ENCODE results near the gene KLRF1.
"Not testable (repeated sequence)": the region's sequence is repeated elsewhere in the genome, so short reads cannot be mapped to it uniquely, and the experiment has no call there.

The KLRF1 gene

GRCh38 chr12:9872162-9872561, 44.9 kb downstream of the KLRF1 start:
- DNase-seq = no peak

DNA sequence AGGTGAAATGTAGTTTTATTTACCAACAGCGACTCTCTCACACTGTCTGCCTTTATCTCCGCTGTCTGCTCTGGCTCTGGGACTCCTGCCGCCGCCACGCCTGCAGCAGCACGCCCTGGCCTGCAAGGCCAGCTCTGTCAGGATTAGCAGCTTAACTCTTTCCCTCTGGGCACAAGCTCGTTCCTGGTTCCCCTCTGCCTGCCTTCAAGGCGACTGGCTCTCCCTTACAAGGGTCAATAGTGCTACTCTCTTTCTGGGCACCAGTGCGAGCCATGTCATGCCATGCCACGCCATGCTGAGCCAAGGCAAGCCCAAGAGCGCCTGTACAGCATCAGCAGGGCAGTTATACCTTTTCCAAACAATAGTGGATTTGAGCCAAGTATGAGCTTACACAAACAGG, 45.5 kb downstream of the KLRF1 start:
- DNase-seq = no peak

DNA sequence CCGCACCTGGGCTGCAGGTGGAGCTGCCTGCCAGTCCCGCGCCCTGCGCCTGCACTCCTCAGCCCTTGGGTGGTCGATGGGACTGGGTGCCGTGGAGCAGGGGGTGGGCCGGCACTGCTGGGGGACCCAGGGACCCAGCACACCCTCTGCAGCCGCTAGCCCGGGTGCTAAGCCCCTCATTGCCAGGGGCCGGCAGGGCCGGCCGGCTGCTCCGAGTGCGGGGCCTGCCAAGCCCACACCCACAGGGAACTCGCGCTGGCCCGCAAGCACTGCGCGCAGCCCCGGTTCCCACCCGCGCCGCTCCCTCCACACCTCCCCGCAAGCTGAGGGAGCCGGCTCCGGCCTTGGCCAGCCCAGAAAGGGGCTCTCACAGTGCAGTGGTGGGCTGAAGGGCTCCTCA, 48.8 kb downstream of the KLRF1 start:
- DNase-seq = not testable (repeated sequence)

GRCh38 chr12:9880532-9881078, 53.3 kb downstream of the KLRF1 start:
- no peak for DNase-seq

- DNase-seq = no peak
These were observed 54.0 kb downstream of the KLRF1 start, which contains the start of gene KLRF2 for GRCh38 chr12:9881246-9881645. TSS of gene KLRF2 (plus strand) at chr12:9881489. CDS start at chr12:9881596, 107 bp downstream.

GRCh38 chr12:9881988-9882387, 54.7 kb downstream of the KLRF1 start:
- no peak for DNase-seq

- DNase-seq = no peak
These were observed 55.9 kb downstream of the KLRF1 start for GRCh38 chr12:9883175-9883574.

DNA sequence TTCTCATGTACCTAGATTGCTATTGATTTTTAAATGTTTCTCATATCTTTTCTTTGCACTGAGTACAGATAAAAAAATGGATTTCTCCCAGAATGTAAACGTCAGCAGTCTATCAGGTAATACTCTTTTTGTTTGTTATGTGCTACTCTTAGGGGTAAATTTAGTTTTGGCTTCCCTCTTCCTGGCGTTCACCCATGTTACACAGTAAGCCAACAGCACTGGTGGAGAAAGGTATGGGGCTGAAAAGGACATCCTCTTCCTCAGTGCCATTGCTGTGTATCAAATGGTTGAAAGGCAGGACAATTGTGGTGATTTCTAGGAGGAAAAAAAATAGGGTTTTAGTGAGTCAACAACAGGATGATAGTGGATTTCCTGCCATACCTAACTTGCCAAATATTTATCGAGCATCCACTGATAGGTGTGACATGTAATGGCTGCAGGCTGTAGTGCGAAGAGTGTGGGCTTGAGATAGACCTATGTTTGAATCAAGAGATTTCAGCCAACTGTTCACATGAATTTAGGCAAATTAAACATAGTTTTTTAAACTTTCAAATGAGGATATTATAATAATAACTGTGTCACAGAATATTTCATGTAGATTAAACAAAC, 61.5 kb downstream of the KLRF1 start:
- no peak for DNase-seq
